ENCODE measurements around the gene OR6Q1.

GRCh38 chr11:58006940-58007339, 23.8 kb upstream of the OR6Q1 start:
- no peak for TF ChIP-seq CTCF (optimal IDR thresholded peaks at IDR 0.05 in 1 of 3, IDR thresholded peaks at IDR 0.05 in 1 of 3, conservative IDR thresholded peaks at IDR 0.05 in 1 of 3; ENCODE audit: extremely low read depth in 1 of 3, insufficient read depth in 2 of 3, low read length in 3 of 3)
- TF ChIP-seq EZH2 (IDR thresholded peaks at IDR 0.05; ENCODE audit: low read length), result no peak

Data from keratinocyte (primary cell).